AG04450 (cell line): ENCODE measurements around the gene MYO5B. TPM values are rescaled to one million over a fixed set of nuclear protein-coding genes. Genes with fewer than 3 reads are reported as not detected.

Source experiments
- CTCF ChIA-PET: fragments of 300-600, 350-600 bp; formaldehyde crosslinking; extraction: SDS; loops from one replicate; lab custom pipeline; 2022; ENCODE audit warnings: antibody characterized with exemption, inconsistent platforms; lab: Charles Lee
- POLR2A ChIA-PET: fragments of 350-600 bp; formaldehyde crosslinking; extraction: SDS; loops from one replicate; lab custom pipeline; 2021; ENCODE audit warnings: antibody characterized with exemption, inconsistent platforms; lab: Yijun Ruan, JAX
- DNase-seq: peaks from one replicate; pipeline ENCODE4 v3.0.0-alpha.2; 2011; ENCODE audit warnings: low read depth, low spot score
- H3K27ac ChIP-seq: one replicate; pipeline ENCODE4 v1.5.1; 2012; ENCODE audit warnings: low read depth, low read length, control low read depth
- H3K27me3 ChIP-seq: one replicate; pipeline ENCODE4 v1.6.0; 2012; ENCODE audit warnings: low read length; ENCODE audit not compliant: control insufficient read depth, insufficient read depth
- H3K4me3 ChIP-seq: 2 replicates; pipeline ENCODE4 v1.5.1; 2011; ENCODE audit warnings: mild to moderate bottlenecking, low read depth, low read length, control low read depth
- H3K9me3 ChIP-seq: 2 replicates; pipeline ENCODE4 v1.5.1; 2012; ENCODE audit warnings: low read length; ENCODE audit not compliant: control insufficient read depth, insufficient read depth
- CTCF ChIP-seq: IDR thresholded peaks from 2 replicates; pipeline ENCODE4 v1.5.1; 2011; ENCODE audit warnings: low read depth, low read length, control low read depth, inconsistent platforms
- polyA plus RNA-seq: library from polyadenylated mRNA; depleted of rRNA; stranded (reverse); fragments of >200 nt; gene quantifications from 2 replicates; pipeline ENCODE4 v1.2.3, GENCODE V29; 2011

Gene MYO5B
- polyA plus RNA-seq, 1 experiment = 0.32 TPM

DNA sequence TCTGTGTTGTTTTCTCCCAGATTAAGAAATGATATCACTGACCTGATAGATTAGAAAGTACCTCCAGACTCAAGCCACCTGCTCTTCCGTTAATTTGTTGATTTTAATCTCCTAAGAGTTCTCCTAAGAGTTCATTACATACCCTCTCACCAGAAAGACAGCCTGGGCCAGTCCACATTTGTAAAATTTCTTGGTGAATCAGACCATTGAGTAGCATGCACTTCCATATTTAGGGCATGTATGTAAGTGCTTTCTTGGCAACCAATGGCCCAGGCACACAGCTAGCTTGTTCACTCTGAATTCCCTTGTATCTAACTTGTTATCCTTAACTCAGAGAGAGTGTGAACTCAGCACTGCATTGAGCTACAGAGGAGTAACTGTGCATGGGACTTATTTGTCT, 223.5 kb downstream of the MYO5B start:
- no peak overlapping the region for H3K27ac ChIP-seq
- H3K9me3 ChIP-seq = no peaks in the 10 kb centered on the region
- ChIA-PET CTCF (no interaction called here), POLR2A (no interaction called here)
- TF ChIP-seq CTCF = no peak
- H3K4me3 ChIP-seq = no peak overlapping the region
- H3K27me3 ChIP-seq = peaks cover 6% of the 10 kb centered on the region
- no peak for DNase-seq

DNA sequence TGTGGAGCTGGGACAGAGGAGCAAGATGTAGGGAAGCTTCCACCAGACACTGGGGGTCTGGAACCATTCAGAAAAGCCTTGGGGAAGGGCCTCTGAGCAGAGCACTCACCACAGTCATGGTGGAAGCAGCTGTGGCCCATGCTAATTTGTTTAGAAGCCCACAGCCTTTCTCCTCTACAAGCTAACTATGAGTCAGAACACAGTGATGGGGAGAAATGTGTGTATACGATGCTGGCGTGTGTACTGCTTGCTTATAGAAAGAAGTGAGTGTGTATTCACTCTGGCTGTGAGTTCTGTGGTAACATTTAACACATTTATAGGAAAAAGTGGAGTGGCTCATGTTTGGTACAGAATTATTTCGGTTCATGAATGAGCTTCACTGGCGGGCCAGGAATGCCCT, 224.6 kb downstream of the MYO5B start:
- no peak for TF ChIP-seq CTCF
- POLR2A ChIA-PET = no interaction called here
- H3K27ac ChIP-seq = no peak overlapping the region
- H3K9me3 ChIP-seq = no peaks in the 10 kb centered on the region
- CTCF ChIA-PET = no interaction called here
- H3K4me3 ChIP-seq = no peak overlapping the region
- H3K27me3 ChIP-seq = peaks cover 6% of the 10 kb centered on the region
- no peak for DNase-seq

GRCh38 chr18:49968644-49969309, 226.2 kb downstream of the MYO5B start:
- peaks cover 3% of the 10 kb centered on the region for H3K27me3 ChIP-seq
- ChIA-PET CTCF (no interaction called here), POLR2A (no interaction called here)
- no peak for TF ChIP-seq CTCF
- no peak overlapping the region for H3K4me3 ChIP-seq
- no peaks in the 10 kb centered on the region for H3K9me3 ChIP-seq
- no peak overlapping the region for H3K27ac ChIP-seq
- no peak for DNase-seq

GRCh38 chr18:49967636-49968313, 227.2 kb downstream of the MYO5B start:
- no peak overlapping the region for H3K4me3 ChIP-seq
- H3K9me3 ChIP-seq = no peaks in the 10 kb centered on the region
- ChIA-PET POLR2A (no interaction called here), CTCF (no interaction called here)
- TF ChIP-seq CTCF = no peak
- no peak overlapping the region for H3K27ac ChIP-seq
- DNase-seq = no peak
- H3K27me3 ChIP-seq = peaks cover 3% of the 10 kb centered on the region

GRCh38 chr18:49967171-49967570, 227.8 kb downstream of the MYO5B start:
- no peak for TF ChIP-seq CTCF
- no peak overlapping the region for H3K27ac ChIP-seq
- ChIA-PET POLR2A (no interaction called here), CTCF (no interaction called here)
- DNase-seq = no peak
- H3K27me3 ChIP-seq = peaks cover 3% of the 10 kb centered on the region
- no peak overlapping the region for H3K4me3 ChIP-seq
- H3K9me3 ChIP-seq = no peaks in the 10 kb centered on the region
